Activated CD4-positive, alpha-beta T cell treated with anti-CD3 and anti-CD28 coated beads, Interleukin-2, Interleukin-4, amounts not matched to agents 100 ng/mL and 50 ng/mL, durations not matched to agents 16 hours and 8 hours (primary cell): ENCODE measurements around the gene BRSK2.
"Not testable (repeated sequence)": the region's sequence is repeated elsewhere in the genome, so short reads cannot be mapped to it uniquely, and the experiment has no call there.

Experiments used
- DNase-seq: peaks from one replicate; pipeline ENCODE4 v3.0.0-alpha.2; 2020; ENCODE audit warnings: low spot score

The BRSK2 gene

GRCh38 chr11:1501421-1502167 is 111.9 kb downstream of the BRSK2 start:
- no peak for DNase-seq

- no peak for DNase-seq
Observed at GRCh38 chr11:1502168-1502953, 112.6 kb downstream of the BRSK2 start.

DNA sequence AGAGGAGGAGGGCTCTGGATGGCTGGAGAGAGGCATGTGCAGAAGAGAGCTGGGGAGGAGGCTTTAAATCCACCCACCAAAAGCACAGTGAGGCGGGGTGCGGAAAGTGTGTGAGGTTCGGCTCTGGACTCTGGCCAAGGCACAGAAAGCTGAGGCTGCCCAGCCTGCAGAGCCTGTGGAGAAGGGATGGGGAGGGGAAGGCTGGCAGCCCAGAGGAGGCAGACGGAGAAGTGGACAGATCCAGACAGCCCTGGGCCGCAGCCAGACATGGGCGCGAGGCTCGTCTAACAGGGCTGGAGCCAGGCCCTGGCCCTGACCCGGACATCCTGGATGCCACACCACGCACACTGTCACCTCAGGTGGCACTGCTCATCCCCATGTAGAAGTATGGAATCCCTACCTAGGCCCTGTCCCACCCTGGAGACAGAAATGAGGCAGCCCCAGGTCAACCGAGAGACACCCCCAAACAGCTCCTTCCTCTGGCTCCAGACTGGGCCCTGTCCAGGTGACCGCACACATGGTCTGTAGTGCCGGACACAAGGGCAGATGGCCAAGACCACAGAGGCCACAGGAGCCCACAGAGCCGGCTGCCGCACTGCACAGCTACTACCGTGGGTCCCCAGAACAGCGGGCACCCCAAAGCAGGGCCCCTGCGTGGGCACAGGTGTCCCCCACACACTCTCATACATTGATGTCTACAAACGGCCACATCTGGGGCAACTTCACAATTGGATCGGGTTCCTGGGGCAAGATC is 113.4 kb downstream of the BRSK2 start:
- DNase-seq: no peak

DNA sequence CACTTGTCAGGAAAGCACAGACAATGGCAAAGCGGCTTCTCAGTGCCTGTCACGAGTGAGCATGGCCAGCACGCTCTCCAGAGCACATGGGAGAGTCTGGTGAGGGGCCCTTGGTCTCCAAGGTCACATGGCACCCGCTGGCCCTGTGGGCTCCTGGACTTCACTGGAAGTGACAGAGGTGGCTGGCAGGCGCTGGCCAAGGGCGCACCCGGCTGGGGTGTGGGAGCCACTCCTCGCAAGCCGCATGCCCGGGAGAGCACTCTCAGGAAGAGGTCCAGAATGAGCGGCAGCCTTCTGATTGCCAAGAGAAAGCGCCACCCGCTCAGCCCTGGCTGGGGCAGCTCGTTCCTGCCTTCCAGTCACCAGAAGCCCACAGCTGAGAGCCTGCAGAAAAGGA is 114.0 kb downstream of the BRSK2 start:
- no peak for DNase-seq

DNA sequence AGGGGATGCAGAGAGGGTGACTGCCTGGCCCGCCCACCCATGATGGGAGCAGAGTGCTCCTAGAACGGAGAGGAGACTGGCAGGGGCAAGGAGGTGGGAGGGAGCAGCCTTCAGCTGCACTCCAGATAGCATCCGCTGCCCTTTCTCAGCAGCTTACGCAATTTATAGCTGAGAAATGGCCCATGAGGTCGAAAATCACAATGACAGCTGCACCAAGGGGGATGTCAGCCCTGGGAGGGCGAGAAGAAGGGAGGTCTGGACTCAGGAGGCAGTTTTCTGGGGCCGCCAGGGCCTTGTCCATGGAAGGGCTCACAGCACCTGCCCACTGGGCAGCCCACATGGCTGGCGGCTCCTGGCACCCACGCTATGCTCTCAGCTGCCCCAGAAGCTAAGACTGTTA is 114.4 kb downstream of the BRSK2 start:
- DNase-seq: no peak

GRCh38 chr11:1504581-1505290 is 115.0 kb downstream of the BRSK2 start:
- no peak for DNase-seq

DNA sequence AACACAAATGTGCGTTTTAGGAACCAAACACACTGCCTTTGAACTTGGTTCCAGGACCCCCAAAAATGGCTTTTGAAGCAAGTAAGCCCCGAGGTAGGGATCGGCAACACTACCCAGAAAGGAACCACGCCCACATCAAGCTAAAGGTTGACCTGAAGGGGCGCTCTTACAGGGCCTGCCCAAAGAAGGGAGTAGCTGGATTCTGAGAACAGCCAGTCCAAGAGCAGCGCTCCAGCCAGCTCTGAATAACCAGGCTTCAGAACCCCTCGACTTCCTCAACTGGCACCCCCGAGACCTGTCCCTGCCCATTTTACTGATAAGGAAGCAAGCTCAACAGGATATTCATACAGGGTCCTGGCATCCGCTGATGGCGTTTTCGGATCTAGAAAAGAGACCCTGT is 115.7 kb downstream of the BRSK2 start:
- no peak for DNase-seq

- no peak for DNase-seq
Observed at GRCh38 chr11:1506981-1507380, 117.2 kb downstream of the BRSK2 start.

GRCh38 chr11:1507381-1508140 is 117.8 kb downstream of the BRSK2 start:
- DNase-seq: no peak

DNA sequence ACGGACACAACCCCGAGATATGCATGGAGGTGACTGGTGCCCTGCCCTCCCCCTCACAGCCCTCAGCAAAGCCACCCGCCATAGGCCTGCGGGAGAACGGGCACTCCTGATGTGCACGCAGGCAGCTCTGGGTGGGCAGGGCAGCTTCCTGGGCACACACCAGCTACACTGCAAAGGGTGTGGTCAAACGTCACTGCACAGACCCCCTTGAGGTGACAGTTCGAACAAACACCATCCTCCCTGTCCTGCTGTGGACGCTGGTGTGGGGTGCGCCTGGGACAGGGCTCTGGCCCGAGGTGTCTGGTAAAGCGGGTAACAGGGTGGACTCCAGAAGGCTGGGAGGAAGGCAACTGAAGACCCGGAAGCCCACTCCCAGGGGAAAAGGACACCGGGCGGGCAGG is 118.8 kb downstream of the BRSK2 start:
- no peak for DNase-seq

- no peak for DNase-seq
Observed at GRCh38 chr11:1508986-1509385, 119.3 kb downstream of the BRSK2 start.

DNA sequence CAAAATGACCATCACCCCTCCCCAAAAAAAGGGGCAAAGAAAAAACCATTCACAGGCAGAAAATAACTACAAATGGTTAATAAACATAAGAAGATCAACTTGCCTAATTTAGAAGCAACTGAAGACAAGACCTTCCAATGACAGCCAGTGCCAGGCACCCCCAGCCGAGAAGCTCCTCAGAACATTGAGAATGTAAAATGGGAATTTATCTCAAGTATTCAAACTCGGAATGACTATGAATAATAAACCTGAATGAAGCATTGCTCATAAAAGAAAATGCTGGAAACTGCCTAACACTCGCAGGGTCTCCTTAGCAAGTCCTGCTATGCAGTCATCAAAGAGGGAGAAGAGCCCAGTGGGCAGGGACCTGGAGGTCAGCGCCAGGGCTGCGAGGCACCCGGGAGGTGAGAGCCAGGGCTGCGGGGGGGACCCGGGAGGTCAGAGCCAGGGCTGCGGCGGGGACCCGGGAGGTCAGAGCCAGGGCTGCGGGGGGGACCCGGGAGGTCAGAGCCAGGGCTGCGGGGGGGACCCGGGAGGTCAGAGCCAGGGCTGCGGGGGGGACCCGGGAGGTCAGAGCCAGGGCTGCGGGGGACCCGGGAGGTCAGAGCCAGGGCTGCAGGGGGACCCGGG is 120.0 kb downstream of the BRSK2 start:
- no peak for DNase-seq

- not testable (repeated sequence) for DNase-seq
Observed at GRCh38 chr11:1510351-1510750, 120.6 kb downstream of the BRSK2 start.

DNA sequence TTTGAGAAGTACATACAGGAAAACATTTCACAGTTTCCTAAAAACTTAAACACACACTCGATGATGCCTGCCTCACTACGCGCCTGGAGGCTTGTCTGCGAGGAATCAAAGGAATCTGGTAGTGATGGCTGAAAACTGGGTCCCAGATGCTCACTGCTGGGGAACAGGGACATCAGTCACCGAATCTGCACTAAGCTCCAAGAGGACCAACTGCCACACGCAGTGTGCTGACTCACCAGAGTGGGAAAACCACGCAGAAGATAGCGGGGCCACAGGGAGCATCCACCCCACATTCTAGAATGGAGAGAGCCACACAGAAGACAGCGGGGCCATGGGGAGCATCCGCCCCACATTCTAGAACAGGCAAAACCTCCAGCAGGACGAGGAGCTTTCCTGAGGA is 121.2 kb downstream of the BRSK2 start:
- DNase-seq: no peak

- DNase-seq: no peak
Observed at GRCh38 chr11:1511937-1512496, 122.3 kb downstream of the BRSK2 start.
